ENCODE results near the gene CXXC1. TPM values are rescaled to one million over a fixed set of nuclear protein-coding genes. Genes with fewer than 3 reads are reported as not detected.

Gene CXXC1
- total RNA-seq (100 to 1,000 TPM; 159 to 171 TPM), polyA plus RNA-seq (10 to 100 TPM; 52.2 to 84.7 (median 59.8) TPM), total RNA-seq (70.4 to 113 (median 103) reads per million in 6 experiments)

DNA sequence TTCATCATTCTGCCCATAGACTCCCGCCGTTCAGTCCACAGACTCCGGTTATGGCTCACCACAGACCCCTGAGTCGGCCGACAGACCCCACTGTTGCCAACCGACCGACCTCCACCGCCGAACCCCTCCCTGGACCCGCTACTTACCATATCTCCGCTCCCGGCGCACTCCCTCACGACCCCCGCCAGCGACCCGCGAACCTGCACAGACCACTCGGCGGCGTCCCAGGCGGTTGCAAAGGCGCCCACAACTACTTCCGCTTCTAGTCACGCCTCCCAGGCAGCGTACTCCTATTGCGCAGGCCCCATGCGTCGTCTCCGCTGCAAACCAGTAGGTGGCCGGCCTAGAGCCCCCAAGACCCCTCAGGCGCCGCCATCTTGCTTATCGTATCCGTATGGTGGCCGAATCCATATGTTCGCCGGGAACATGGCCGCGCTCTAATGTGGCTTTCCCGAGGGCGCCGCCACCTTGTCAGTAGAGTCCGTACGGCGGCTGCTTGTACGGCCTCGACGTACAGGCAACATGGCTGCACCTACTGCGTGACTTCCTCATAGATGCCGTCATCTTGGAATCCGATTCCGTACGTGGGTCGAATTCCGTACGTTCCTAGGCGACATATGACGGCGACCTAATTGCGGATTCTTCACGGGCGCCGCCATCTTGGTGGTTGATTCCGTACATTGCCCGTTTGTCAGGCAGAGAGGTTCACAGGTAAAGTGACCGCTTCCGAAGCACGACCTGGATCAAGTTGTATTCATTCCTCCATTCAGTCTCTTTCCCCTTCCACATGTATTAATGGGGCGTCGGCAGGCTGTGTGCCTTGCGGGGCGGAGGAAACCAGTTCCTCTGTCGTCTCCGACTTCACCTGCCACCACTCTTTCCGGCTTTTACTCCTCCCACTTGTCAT is at the start of gene CXXC1:
Gene CXXC1 (minus strand): TSS at position 252 of the 907 bp plus-strand sequence. CDS start 103 bp downstream, at position 149.
- Mint-ChIP-seq H3K4me3 (peak within 1 kb of the TSS; percentile 85 to 100 (median 99)), H3K27ac (peak within 1 kb of the TSS; percentile 95 to 100 (median 99)), H3K27me3 (peaks cover 0 to 1% (median 0%) of the 10 kb centered on the region in 5 donors), H3K36me3 (peaks cover 0 to 34% (median 18%) of the 10 kb centered on the region in 3 donors), H3K4me1 (peaks cover 19 to 40% (median 28%) of the 10 kb centered on the region in 4 donors), H3K9me3 (no peaks in the 10 kb centered on the region)
- POLR2A ChIA-PET = interaction anchor here (1.0 kb wide), 1 partner anchor 12 kb away, joined by 3 read pairs; no protein-coding TSS in a partner anchor
- DNase-seq = peak; percentile 90 to 99 (median 98)
- peak; percentile 90 to 91 for ATAC-seq

DNA sequence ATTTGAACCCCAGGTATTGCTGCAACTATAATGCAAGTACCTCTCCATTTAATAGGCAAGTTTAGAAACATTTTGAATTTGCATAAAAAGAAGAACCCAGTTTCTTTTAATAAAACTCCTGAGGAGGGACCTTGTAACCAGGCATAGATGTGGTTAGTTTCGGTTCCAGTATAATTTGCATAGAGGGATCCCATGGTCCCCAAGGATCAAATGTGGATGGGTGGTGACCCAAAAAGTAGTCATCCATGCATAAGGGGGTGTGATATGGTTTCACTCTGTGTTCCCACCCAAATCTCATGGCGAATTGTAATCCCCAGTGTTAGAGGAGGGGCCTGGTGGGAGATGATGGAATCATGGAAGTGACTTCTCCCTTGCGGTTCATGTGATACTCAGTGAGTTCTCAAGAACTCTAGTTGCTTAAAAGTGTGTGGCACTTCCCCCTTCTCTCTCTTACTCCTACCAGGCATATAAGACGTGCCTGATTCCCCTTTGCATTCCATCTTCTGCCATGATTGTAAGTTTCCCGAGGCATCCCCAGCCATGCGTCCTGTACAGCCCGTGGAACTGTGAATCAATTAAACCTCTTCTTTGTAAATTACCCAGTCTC is 47.2 kb upstream of the CXXC1 start:
- POLR2A ChIA-PET = no interaction called here
- Mint-ChIP-seq H3K9me3 (peaks cover 0 to 8% (median 4%) of the 10 kb centered on the region in 9 donors), H3K36me3 (peaks cover 0 to 8% (median 2%) of the 10 kb centered on the region in 3 donors), H3K4me1 (peaks cover 0 to 50% (median 0%) of the 10 kb centered on the region in 4 donors), H3K4me3 (peak overlapping the region in 1 of 10 donors; percentile 26), H3K27ac (no peak overlapping the region), H3K27me3 (peaks cover 0 to 8% (median 5%) of the 10 kb centered on the region in 5 donors)
- DNase-seq = no peak
- ATAC-seq = no peak

DNA sequence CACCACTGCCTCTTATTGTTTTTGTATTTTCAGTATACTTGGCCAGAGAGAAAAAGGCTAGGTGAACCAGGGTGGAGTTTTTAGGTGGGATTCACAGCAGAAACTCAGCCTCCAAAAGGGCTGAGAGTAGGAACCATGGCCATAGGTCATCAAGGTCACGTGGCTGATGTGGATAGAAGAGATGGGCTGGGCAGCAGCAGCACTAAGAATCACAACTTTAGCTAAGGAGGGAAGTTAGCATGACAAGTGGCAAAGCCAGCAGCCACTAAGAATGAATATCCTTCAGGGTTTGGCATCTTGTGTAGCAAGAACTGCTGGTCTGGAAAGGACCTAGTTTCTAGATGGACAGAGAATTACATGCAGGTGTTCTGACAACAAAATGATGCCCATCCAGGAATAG is 44.2 kb upstream of the CXXC1 start:
- peaks cover 0 to 32% (median 0%) of the 10 kb centered on the region in 4 donors for H3K4me1 Mint-ChIP-seq
- H3K27ac Mint-ChIP-seq = no peak overlapping the region
- H3K4me3 Mint-ChIP-seq = no peak overlapping the region
- no peak for ATAC-seq
- peaks cover 0 to 8% (median 4%) of the 10 kb centered on the region in 9 donors for H3K9me3 Mint-ChIP-seq
- peaks cover 0 to 8% (median 2%) of the 10 kb centered on the region in 3 donors for H3K36me3 Mint-ChIP-seq
- no peak for DNase-seq
- POLR2A ChIA-PET = no interaction called here
- H3K27me3 Mint-ChIP-seq = peaks cover 8 to 21% (median 10%) of the 10 kb centered on the region in 5 donors

DNA sequence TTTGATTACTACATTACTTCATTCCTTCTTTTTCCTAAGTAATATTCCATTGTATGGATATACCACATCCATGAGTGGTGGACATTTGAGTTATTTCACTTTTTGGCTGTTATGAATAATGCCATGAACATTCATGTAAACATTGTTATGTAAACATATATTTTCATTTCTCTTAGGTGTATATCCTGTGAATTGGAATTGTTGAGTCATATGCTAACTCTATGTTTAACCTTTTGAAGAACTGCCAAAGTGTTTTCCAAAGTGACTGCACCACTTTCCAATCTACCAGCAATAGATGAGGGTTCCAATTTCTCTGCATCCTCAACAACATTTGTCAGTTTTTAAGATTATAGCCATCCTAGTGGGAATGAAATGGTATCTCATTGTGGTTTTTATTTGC is 42.7 kb upstream of the CXXC1 start:
- Mint-ChIP-seq H3K4me3 (no peak overlapping the region), H3K4me1 (peaks cover 0 to 30% (median 0%) of the 10 kb centered on the region in 4 donors), H3K36me3 (peaks cover 0 to 8% (median 2%) of the 10 kb centered on the region in 3 donors), H3K9me3 (peaks cover 0 to 8% (median 4%) of the 10 kb centered on the region in 9 donors), H3K27me3 (peaks cover 8 to 36% (median 10%) of the 10 kb centered on the region in 5 donors), H3K27ac (no peak overlapping the region)
- POLR2A ChIA-PET = no interaction called here
- no peak for ATAC-seq
- DNase-seq = no peak

DNA sequence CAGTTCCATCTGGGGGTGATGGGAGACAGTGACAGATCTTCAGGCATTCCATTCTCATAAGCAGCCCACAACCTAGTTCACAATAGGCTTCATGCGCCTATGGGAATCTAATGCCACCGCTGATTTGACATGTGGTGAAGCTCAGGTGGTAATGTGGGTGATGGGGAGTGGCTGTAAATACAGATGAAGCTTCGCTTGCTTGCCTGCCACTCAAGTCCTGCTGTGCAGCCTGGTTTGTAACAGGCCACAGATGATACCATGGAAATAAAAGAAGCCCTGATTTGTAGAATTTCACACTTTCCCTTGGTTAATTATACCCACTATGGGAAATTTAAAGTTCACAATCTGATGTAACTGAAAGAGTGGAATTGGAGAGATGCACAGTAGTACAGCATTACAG is 40.5 kb upstream of the CXXC1 start:
- POLR2A ChIA-PET = no interaction called here
- H3K27ac Mint-ChIP-seq = no peak overlapping the region
- H3K4me3 Mint-ChIP-seq = no peak overlapping the region
- DNase-seq (no peak), ATAC-seq (no peak)
- H3K4me1 Mint-ChIP-seq = peaks cover 0 to 10% (median 0%) of the 10 kb centered on the region in 4 donors
- peaks cover 0 to 8% (median 4%) of the 10 kb centered on the region in 9 donors for H3K9me3 Mint-ChIP-seq
- H3K27me3 Mint-ChIP-seq = peaks cover 8 to 36% (median 10%) of the 10 kb centered on the region in 5 donors
- peaks cover 0 to 8% (median 2%) of the 10 kb centered on the region in 3 donors for H3K36me3 Mint-ChIP-seq

DNA sequence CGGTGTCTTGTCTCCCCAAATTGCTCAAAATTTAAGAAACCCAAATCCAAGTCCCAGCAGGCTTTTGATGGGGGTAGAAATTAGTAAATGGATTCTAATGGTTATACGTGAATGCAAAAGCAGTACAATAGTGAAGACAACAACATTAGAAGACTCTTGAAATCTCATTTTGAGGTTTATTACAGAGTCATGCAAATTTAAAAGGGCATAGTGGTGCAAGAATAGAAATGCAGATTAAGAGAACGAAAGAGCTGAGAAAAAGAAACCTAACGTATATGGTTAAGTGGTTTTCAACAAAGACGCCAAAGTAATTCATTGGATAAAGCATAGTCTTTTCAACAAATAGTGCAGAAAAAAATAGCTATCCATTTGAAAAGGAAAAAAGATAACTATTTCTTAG is 33.2 kb upstream of the CXXC1 start:
- H3K4me3 Mint-ChIP-seq = peak overlapping the region in 7 of 10 donors; percentile 15 to 61 (median 57)
- H3K27ac Mint-ChIP-seq = peak overlapping the region in 4 of 10 donors; percentile 1 to 79 (median 38)
- H3K27me3 Mint-ChIP-seq = peaks cover 0 to 6% (median 0%) of the 10 kb centered on the region in 5 donors
- H3K9me3 Mint-ChIP-seq = no peaks in the 10 kb centered on the region
- H3K4me1 Mint-ChIP-seq = peaks cover 5 to 22% (median 13%) of the 10 kb centered on the region in 4 donors
- POLR2A ChIA-PET = no interaction called here
- DNase-seq (peak in 2 of 10 donors; percentile 14 to 28), ATAC-seq (peak in 1 of 2 donors; percentile 61)
- no peaks in the 10 kb centered on the region for H3K36me3 Mint-ChIP-seq

DNA sequence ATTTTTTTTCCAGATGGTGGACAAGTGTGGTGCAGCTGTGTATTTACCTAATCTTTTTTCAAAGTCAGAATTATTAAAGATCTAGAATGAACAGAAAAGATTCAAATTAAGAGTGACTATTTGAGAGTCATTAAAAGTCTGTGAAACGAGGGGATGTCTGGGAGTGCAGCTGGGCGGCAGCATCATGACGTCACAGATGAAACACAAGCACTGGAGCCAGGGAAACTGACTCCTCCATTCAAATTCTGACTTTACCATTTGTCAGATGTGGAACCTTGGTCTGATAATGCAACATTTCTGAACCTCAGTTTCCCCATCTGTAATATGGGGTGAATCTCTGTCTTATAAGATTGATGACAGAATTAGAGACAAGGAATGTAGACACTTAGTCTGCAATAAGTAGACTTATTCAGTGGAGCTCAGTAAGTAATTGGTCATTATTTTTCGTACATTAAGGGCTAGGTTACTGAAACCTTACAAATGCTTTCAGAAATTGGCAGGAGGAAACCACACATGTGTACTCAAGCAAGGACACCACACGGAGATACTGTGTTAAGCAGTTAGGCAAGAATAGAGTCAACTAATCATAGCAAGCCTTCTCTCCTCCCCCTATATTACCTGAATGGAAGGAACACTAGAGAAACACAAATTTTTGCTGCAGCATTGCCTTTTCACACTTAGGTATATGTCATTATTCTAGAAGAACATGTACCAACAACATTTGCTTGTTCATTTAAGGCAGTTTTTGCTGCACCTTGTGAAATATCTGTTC is 27.8 kb upstream of the CXXC1 start:
- Mint-ChIP-seq H3K27me3 (peaks cover 0 to 17% (median 3%) of the 10 kb centered on the region in 5 donors), H3K9me3 (no peaks in the 10 kb centered on the region), H3K27ac (no peak overlapping the region), H3K4me1 (peaks cover 0 to 47% (median 4%) of the 10 kb centered on the region in 4 donors), H3K4me3 (peak overlapping the region in 1 of 10 donors; percentile 36), H3K36me3 (no peaks in the 10 kb centered on the region)
- ATAC-seq = no peak
- no peak for DNase-seq
- POLR2A ChIA-PET = no interaction called here

DNA sequence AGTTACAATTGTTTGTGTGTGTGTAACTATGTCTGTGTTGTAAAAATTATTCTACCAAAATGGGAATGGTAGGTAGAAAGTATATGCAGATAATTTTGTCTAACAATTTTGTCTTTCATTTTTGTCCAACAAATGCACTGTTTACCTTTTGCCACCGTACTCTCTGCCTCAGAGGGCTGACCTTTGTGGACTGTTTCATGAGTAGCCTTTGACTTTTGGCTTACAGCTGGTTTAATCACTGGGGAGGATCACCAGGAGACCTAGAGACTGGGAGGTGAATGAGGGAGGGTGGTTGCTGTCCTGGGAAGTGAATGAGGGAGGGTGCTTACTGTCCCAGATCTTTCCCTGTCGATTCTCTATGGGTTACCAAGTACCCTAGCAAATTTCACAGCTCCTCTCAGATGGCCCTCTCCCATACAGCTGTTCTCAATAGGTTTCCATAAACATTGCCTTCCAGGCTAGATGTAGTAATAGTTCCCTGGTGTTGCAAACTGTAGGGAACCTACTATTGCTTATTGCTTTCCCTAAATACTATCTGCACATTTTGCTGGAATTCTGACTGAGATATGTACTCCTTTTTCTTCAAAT is 26.5 kb upstream of the CXXC1 start:
- Mint-ChIP-seq H3K27ac (peak overlapping the region in 1 of 10 donors; percentile 22), H3K27me3 (peaks cover 0 to 17% (median 3%) of the 10 kb centered on the region in 5 donors), H3K9me3 (no peaks in the 10 kb centered on the region), H3K4me1 (peaks cover 0 to 47% (median 0%) of the 10 kb centered on the region in 4 donors), H3K4me3 (no peak overlapping the region), H3K36me3 (no peaks in the 10 kb centered on the region)
- ATAC-seq (no peak), DNase-seq (no peak)
- POLR2A ChIA-PET = no interaction called here

DNA sequence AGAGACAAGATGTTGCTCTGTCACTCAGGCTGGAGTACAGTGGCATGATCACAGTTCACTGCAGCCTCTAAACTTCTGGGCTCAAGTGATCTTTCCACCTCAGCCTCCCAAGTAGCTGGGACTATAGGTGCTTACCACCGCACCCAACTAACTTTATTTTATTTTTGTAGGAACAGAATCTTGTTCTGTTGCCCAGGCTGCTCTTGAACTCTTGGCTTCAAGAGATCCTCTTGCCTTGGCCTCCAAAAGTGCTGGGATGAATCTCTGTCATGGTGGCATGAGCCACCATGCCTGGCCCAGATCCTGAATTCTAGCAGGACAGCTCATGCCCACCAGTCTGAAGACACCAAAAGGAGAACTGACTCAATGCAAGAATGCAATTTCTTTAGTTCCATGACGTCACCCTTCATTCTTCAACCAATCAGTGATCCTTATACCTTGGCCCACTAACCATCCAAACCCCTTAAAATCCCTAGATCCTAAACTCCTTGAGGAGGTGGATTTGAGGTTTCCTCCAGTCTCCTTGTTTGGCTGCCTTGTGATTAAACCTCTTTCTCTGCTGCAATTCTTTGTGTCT is 25.6 kb upstream of the CXXC1 start:
- POLR2A ChIA-PET = no interaction called here
- no peak for ATAC-seq

DNA sequence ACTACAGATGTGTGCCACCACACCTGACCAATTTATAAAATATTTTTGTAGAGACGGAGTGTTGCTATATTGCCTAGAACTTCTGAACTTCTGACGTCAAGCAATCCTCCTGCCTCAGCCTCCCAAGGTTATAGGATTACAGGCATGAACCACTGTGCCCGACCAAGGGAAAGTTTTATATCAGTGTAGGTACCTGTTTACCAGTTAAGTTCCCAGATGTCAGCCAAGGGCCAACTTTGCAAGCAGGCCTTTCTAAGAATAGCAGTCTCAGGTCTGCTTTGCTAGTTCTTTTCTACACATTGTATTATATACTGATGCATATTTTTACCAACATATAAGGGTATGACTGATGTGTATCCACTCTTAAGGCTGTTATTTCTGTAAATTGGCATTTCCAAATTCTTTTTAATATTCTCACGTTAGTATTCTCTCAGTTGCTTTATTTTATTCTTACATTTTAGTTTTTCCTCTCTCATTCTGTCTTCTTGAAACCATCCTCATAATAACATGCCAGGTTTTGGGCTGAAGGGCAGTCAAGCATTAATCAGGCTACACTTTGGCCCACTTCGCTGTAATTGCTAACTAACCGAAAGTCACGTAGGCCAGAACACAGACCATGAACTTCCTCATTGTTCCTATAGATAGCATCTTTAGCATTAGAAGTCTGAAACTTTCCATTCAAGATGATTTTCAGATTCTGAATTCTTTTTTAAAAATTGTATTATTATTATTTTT is 25.0 kb upstream of the CXXC1 start:
- Mint-ChIP-seq H3K27ac (peak overlapping the region in 1 of 10 donors; percentile 70), H3K4me3 (peak overlapping the region in 1 of 10 donors; percentile 64), H3K36me3 (no peaks in the 10 kb centered on the region), H3K27me3 (peaks cover 0 to 17% (median 3%) of the 10 kb centered on the region in 5 donors), H3K9me3 (no peaks in the 10 kb centered on the region), H3K4me1 (peaks cover 3 to 60% (median 9%) of the 10 kb centered on the region in 4 donors)
- POLR2A ChIA-PET = no interaction called here
- DNase-seq = no peak
- ATAC-seq = no peak

More for the DNA sequence above, 25.6 kb upstream of the CXXC1 start:
- peak overlapping the region in 1 of 10 donors; percentile 70 for H3K27ac Mint-ChIP-seq
- no peaks in the 10 kb centered on the region for H3K9me3 Mint-ChIP-seq
- DNase-seq = no peak
- H3K4me3 Mint-ChIP-seq = no peak overlapping the region
- no peaks in the 10 kb centered on the region for H3K36me3 Mint-ChIP-seq
- peaks cover 0 to 17% (median 3%) of the 10 kb centered on the region in 5 donors for H3K27me3 Mint-ChIP-seq
- H3K4me1 Mint-ChIP-seq = peaks cover 0 to 54% (median 4%) of the 10 kb centered on the region in 4 donors

DNA sequence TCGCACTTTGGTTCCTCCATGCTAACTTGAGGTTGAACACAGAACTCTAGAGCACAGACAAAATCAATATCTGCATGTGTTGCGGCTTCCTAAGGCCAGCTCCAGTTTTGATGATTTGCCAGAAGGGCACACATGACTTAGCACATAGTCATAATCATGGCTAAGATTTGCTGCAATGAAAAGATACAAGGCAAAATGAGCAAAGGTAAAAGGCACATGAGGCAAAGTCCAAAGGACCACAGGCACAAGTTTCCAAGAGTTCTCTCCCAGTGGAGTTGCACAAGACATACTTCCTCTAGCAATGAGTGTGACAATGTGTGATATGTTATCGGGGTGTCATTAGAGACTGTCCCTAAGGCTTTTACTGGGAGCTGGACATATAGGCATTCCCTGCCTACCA is 24.2 kb upstream of the CXXC1 start:
- Mint-ChIP-seq H3K27me3 (peaks cover 0 to 17% (median 3%) of the 10 kb centered on the region in 5 donors), H3K4me3 (no peak overlapping the region), H3K27ac (no peak overlapping the region), H3K9me3 (no peaks in the 10 kb centered on the region), H3K4me1 (peaks cover 7 to 65% (median 16%) of the 10 kb centered on the region in 4 donors), H3K36me3 (no peaks in the 10 kb centered on the region)
- POLR2A ChIA-PET = no interaction called here
- DNase-seq = no peak
- no peak for ATAC-seq

Measured in naive thymus-derived CD8-positive, alpha-beta T cell (primary cell).